Measurements from ENCODE around the gene PRG2.

DNA sequence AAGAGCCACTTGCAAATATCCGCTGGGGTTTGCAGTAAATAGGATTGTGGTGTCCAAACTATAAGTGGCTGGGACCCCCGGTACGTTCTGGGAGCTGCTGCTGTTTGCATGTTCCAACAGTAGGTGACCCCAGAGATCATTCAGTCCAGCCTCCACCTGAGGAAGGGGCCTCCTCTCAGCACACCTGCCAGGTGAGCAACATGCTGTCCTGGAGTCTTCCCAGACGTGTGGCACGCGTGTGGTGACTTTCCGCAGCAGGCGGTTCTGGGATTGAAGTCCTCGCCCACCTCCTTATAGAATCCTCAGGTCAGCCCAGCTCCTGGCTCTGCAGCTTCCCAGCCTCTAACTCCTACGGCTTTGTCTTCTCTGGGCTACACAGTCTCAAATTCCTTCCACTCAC is 45.6 kb downstream of the PRG2 start:
- TF ChIP-seq, protein P1, sequence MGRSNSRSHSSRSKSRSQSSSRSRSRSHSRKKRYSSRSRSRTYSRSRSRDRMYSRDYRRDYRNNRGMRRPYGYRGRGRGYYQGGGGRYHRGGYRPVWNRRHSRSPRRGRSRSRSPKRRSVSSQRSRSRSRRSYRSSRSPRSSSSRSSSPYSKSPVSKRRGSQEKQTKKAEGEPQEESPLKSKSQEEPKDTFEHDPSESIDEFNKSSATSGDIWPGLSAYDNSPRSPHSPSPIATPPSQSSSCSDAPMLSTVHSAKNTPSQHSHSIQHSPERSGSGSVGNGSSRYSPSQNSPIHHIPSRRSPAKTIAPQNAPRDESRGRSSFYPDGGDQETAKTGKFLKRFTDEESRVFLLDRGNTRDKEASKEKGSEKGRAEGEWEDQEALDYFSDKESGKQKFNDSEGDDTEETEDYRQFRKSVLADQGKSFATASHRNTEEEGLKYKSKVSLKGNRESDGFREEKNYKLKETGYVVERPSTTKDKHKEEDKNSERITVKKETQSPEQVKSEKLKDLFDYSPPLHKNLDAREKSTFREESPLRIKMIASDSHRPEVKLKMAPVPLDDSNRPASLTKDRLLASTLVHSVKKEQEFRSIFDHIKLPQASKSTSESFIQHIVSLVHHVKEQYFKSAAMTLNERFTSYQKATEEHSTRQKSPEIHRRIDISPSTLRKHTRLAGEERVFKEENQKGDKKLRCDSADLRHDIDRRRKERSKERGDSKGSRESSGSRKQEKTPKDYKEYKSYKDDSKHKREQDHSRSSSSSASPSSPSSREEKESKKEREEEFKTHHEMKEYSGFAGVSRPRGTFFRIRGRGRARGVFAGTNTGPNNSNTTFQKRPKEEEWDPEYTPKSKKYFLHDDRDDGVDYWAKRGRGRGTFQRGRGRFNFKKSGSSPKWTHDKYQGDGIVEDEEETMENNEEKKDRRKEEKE (IDR thresholded peaks at IDR 0.05), result no peak
- TF ChIP-seq ZNF350 (CRISPR knock-in tag; IDR thresholded peaks at IDR 0.05; ENCODE audit: borderline replicate concordance, low read depth) (no peak), ZNF780A (CRISPR knock-in tag; IDR thresholded peaks at IDR 0.05) (no peak)
